ENCODE measurements around the gene ATAD1. TPM values are rescaled to one million over a fixed set of nuclear protein-coding genes. Genes with fewer than 3 reads are reported as not detected.

ATAD1 gene
- total and polyA plus RNA-seq, 2 of the 8 experiments (the other 6 are each of a cell fraction or from before 2014, with no cell fraction given): 8.9 to 35.3 TPM

GRCh38 chr10:87722716-87723115 is 95.3 kb downstream of the ATAD1 start (continued):
- TF ChIP-seq RAD21 (IDR thresholded peaks at IDR 0.05 in 1 of 2, conservative IDR thresholded peaks at IDR 0.05 in 1 of 2; ENCODE audit: low read depth in 2 of 2, low read length in 2 of 2): no peak
- TF ChIP-seq GTF2F1 (IDR thresholded peaks at IDR 0.05; ENCODE audit: borderline replicate concordance, low read depth, low read length): no peak
- TF ChIP-seq TEAD4 (IDR thresholded peaks at IDR 0.05; ENCODE audit: low read depth, low read length): no peak
- no peak for TF ChIP-seq NRF1 (IDR thresholded peaks at IDR 0.05; ENCODE audit: low read depth, low read length)
- TF ChIP-seq EP300 (IDR thresholded peaks at IDR 0.05; ENCODE audit: borderline replicate concordance in 1 of 2, low read depth in 2 of 2, low read length in 2 of 2): no peak
- no peak for TF ChIP-seq SIX5 (IDR thresholded peaks at IDR 0.05; ENCODE audit: low read depth, low read length)

All from H1 (cell line).